ENCODE results near the gene VWC2L.

VWC2L gene

GRCh38 chr2:214471382-214471781, 60.5 kb downstream of the VWC2L start:
- no peak for DNase-seq

GRCh38 chr2:214471990-214472389, 61.1 kb downstream of the VWC2L start:
- no peak for DNase-seq

DNA sequence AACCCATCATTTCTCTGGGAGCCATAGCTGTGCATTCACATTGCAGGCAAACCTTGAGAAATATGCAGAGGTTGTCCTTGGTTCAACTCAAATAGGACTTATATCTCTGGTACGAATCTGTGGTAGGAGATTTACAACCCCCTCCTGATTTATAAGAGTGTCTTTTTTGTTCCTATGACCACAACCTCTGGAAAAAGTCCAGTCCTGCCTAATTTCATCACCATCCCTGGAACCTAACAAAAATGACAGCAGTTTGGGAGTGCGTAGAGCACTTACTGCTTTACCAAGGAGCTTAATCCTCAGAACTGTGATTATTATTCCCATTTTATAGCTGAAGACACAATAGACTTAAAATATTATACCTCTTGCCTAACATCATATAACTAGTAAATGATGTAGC, 66.5 kb downstream of the VWC2L start:
- no peak for DNase-seq

DNA sequence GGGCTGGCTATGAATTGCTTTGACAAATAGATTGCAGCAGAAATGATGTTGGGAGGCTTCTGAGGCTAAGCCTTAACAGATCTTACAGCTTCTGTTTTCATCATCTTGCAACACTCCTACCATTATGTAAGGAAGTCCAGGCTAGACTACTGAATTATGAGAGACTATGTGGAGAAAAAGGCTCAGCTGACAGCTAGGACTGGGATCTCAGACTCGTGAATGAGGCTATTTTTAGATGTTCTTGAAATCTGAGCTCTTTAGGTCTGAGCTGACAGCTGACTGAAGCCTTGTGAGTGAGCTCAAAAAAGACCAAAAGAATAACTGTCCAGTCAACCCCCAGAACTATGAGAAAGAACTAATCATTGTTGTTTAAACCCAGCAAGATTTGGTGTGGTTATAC, 70.3 kb downstream of the VWC2L start:
- DNase-seq = no peak

GRCh38 chr2:214482728-214483127, 71.9 kb downstream of the VWC2L start:
- DNase-seq = no peak

- DNase-seq = no peak
Measured at GRCh38 chr2:214484239-214484638, 73.4 kb downstream of the VWC2L start.

GRCh38 chr2:214484701-214485100, 73.8 kb downstream of the VWC2L start:
- DNase-seq = no peak

DNA sequence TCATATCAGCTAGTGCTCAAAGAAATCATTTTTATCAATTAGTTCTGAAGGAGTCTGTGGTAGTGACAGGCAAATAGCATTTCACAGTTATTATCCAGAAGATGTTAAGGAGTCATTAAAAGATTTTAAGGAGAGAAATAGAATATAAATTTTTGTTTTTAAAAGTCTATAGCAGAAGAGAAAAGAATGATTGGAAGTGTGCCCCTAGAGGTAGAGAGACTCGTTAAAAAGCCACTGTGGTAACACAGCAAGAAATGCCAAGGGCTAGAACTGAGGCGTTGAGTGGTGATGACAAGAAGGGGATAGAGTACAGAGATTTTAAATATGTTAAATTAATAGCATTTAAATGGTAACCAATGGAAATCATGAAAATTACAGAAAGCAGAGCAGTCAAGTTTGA, 78.3 kb downstream of the VWC2L start:
- DNase-seq = no peak

DNA sequence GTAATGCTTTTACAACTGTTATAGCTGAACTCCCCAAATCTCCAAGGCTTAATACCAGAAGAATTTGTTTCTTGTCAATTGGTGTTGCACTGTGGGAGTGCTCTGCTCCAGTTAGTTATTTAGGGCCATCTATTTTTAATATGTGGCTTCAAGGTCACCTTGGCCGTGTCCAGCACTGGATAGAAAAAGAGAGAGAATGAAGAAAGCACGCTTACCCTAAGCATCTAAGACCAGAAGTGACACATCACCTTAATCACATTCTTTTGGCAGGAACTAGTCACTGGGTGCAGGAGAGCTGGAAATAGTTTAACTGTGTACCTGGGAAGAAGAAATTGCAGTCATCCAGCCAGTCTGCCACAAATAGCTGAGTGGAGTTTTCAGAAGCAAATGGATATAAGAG, 78.8 kb downstream of the VWC2L start:
- DNase-seq = no peak

DNA sequence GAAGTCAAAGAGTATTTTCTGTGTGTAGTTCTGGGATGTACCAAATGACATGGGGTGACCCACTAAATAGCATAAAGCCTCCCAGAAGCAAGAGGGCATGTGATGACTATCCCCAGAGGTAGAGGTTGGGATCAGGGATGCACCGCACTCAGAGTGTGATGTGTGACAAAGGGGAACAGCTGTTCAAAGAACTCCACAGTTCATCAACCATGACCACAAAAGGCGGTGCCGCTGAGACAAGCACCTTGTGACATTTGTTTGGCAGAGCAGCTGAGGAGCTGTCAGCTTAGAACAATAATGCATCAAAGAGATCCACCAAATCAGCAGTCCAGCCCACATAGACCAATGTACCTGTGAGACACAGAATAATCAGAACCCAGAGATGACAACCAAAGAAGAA, 81.3 kb downstream of the VWC2L start:
- DNase-seq = no peak

DNA sequence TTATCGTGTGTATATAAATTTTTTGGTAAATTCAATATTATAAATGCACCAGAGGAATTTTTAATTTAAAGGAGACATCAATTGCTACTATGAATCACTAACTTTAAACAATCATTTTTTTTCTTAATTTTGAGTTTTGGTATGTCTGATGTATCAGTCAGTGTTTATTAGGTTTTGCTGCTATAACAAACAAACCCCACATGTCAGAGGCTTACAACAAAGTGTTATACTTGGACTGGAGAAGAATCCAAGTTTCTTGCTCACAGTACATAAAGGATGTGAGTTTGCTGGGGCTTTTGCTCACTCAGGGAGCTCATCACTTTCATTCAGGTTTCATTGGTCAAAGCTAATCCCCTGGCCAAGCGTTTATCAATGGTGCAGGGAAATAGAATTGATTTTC, 81.8 kb downstream of the VWC2L start:
- DNase-seq = no peak

DNA sequence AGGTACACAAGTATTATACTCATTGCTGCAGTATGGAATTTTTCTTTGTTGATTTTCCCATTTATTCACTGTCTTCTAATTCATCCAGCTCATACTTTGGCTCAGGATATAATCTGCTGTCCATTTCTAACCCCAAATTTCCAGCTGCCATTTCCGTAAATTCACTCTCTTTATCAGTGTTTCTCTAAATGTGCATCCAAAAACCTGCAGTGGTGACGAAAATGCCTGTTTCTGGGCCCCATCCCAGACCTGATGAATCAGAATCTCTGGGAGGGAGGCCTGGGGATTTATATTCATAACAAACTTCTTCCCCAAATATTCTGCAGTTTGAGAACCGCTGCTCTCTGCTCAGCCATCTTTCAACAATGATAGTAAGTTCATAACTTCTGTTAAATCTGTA, 86.6 kb downstream of the VWC2L start:
- no peak for DNase-seq

GRCh38 chr2:214503568-214503967, 92.7 kb downstream of the VWC2L start:
- DNase-seq = no peak

DNA sequence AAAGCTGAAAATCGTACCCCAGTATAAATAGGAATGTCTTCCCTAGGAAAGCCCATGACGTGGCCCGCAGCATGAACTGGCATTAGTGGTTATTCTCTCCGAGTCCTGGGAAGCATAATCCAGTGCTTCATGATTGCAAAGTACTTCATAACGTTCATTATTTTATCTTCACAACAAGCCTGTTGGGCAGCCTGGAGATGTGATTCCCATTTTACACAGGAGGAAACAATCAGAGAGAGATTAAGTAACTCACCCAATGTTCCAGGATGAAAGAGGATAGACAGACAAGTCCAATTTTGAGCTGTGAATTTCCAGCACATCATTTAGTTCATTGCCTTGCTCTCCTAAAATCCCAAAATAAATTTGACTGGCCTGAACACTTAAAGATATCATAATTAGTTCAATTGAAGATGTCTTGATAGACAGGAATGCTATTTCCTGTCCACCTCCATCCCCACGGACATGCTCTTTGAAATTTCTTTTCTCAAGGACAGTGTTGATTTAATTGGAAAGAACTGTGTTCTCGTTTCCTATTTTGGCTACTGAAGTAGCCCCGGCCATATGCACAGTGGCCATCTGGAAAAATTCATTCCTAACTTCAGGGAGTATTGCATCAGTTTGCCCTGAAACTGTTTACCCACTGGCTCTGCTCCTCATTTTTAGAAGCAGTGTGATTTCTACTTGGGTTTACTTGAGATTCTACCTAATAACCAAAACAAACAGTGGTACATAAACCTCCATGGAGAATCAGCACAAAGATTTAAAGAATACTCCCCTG, 93.9 kb downstream of the VWC2L start:
- no peak for DNase-seq

DNA sequence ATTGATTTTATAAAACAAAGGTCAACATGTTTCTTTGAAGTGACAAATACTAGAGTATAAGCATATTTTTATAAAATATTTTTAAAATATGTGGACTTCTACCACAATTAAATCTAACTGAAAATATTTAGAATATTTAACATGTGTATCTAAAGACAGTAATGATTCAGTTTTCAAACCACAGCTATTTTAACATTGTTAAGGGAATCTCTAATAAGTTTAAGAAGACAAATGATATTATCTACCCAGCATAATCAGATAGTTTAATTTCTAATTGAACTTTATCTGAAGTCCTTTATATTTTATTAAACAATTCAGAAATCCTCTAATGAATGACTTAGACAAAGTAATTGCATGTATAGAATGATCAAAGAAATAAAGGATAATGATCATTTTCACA, 96.2 kb downstream of the VWC2L start:
- no peak for DNase-seq

- DNase-seq = no peak
Measured at GRCh38 chr2:214514704-214515103, 103.8 kb downstream of the VWC2L start.

GRCh38 chr2:214515111-214515510, 104.3 kb downstream of the VWC2L start:
- DNase-seq = no peak

DNA sequence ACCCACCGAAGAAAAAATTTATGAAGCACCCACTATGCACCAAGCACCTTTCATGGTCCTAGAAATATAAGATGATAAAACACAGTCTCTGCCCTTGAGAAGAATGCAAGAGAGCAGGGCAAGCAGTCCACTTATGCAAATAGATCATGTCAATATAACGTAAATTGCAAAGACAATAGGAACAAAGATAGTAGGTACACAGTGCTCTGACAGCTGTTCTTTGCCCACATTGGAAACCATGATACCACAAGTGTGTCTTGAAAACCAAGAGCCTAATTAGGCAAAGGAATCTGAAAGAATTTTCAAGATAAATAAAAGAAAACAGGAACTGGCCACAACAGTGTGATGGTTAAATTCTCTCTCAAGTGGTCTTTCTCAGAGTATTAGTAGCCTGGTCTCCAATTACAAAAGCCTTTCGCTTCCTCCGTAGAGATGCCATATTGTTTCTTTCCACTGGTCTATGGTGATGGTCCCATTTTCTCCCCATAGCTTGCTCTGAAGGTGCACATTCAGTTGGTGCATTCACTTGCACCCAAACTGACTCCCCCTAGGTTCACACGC, 108.5 kb downstream of the VWC2L start:
- no peak for DNase-seq

- no peak for DNase-seq
Measured at GRCh38 chr2:214529021-214529420, 118.2 kb downstream of the VWC2L start.

- DNase-seq = no peak
Measured at GRCh38 chr2:214529514-214529913, 118.7 kb downstream of the VWC2L start.

DNA sequence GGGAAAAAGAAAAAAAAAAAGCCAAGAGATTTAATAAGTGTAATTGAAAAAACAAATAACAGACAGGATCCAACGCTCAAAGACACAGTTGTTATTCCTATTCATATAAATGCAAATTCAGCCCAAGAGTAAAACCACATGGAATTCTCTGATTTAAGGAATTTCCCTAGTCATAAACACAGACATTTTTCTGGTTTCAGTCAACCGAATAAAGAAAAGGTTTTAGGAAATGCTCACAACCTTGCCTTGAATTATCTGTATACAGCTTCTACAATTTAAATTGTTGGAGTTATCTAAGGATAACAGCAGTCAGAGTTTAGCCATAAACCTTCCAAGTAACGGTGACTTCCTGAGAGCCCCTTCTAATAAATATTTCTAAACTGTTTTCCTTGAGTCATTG, 122.7 kb downstream of the VWC2L start:
- no peak for DNase-seq

GRCh38 chr2:214536625-214537024, 125.8 kb downstream of the VWC2L start:
- no peak for DNase-seq

GRCh38 chr2:214537929-214538328, 127.1 kb downstream of the VWC2L start:
- DNase-seq = no peak

DNA sequence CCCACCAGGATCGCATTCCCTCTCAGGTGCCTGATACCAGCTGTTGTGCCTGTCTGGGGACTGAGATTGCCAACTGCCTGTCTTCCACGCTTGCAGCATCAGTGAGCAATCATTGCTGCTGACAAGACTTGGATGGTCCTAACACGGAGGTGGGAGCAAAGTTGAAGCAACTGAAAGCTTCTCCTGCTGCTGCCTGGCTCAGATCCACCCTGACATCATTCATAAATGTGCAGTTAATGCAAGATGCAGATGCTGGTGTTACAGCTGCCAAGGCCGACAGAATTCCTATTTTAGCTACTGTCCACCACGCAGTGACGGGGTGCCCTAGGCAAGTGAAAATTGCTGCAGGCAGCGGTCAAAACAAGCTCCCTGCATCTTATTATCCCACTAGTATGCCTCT, 131.4 kb downstream of the VWC2L start:
- no peak for DNase-seq

- no peak for DNase-seq
Measured at GRCh38 chr2:214542866-214543265, 132.0 kb downstream of the VWC2L start.

Measured in activated CD4-positive, alpha-beta T cell treated with anti-CD3 and anti-CD28 coated beads, Interleukin-2, amount 50 U/mL, for 48 hours (primary cell).